Muscle layer of colon (tissue), 2 donors: ENCODE results near the gene MYH11.
A peak's percentile ranks its signal among the peaks of the same experiment; 100 is the strongest.

Source experiments
- H3K27ac ChIP-seq: one replicate; pipeline ENCODE4 v1.7.0; 2013; ENCODE audit warnings: low read depth, mild to moderate bottlenecking, low read length, moderate library complexity
- H3K27me3 ChIP-seq, 2 donors: one replicate each; pipeline ENCODE4 v1.7.0; 2013; ENCODE audit warnings: low read length in 2 of 2, mild to moderate bottlenecking in 2 of 2; ENCODE audit not compliant: insufficient read depth in 2 of 2, control insufficient read depth in 1 of 2
- H3K36me3 ChIP-seq: one replicate; pipeline ENCODE4 v1.7.0; 2013; ENCODE audit warnings: mild to moderate bottlenecking, low read length; ENCODE audit not compliant: insufficient read depth
- H3K4me1 ChIP-seq: one replicate; pipeline ENCODE4 v1.7.0; 2013; ENCODE audit warnings: mild to moderate bottlenecking, low read length; ENCODE audit not compliant: insufficient read depth
- H3K4me3 ChIP-seq, 2 donors: one replicate each; pipeline ENCODE4 v1.7.0; 2013; ENCODE audit warnings: low read length in 2 of 2, low read depth in 1 of 2, mild to moderate bottlenecking in 1 of 2, moderate library complexity in 1 of 2
- H3K9ac ChIP-seq: one replicate; pipeline ENCODE4 v1.7.0; 2013; ENCODE audit warnings: low read length
- H3K9me3 ChIP-seq: one replicate; pipeline ENCODE4 v1.7.0; 2013; ENCODE audit warnings: mild to moderate bottlenecking, low read length
- donor health status: abdominal sarcoma.
- donor health status: Adenocarcinoma of cecum.

Gene MYH11

DNA sequence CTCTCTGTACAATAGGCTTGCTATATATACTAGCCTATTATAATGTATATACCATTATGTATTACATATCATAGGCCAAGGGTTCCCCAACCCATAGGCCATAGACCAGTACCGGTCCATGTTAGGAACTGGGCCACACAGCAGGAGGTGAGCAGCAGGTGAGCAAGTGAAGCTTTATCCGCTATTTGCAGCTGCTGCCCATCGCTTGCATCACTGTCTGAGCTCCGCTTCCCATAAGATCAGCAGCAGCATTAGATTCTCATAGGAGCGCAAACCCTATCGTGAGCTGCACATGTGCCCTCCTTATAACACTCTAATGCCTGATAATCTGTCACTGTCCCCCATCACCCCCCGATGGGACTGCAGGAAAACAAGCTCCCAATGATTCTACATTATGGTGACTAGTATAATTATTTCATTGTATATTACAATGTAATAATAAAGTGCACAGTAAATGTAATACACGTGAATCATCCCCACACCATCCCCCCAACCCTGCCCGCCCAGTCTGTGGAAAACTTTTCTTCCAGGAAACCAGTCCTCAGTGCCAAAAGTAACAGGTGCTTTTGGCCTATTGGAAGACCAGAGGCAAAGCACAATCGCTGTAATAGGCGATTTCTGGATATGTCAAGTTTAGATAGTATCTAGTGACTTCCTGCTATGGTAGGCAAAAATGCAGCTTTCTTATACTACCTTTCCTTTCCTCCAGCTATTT is 84.1 kb downstream of the MYH11 start:
- Histone ChIP-seq H3K4me3 (no peak overlapping the region), H3K9ac (no peak overlapping the region), H3K9me3 (no peaks in the 10 kb centered on the region), H3K27me3 (no peaks in the 10 kb centered on the region), H3K27ac (no peak overlapping the region), H3K36me3 (peaks cover 82% of the 10 kb centered on the region), H3K4me1 (peaks cover 44% of the 10 kb centered on the region)

- H3K27ac ChIP-seq: no peak overlapping the region
- H3K4me3 ChIP-seq: no peak overlapping the region
- no peaks in the 10 kb centered on the region for H3K27me3 ChIP-seq
- peaks cover 81% of the 10 kb centered on the region for H3K36me3 ChIP-seq
- H3K9me3 ChIP-seq: no peaks in the 10 kb centered on the region
- peaks cover 44% of the 10 kb centered on the region for H3K4me1 ChIP-seq
- H3K9ac ChIP-seq: no peak overlapping the region
These were observed 85.1 kb downstream of the MYH11 start for GRCh38 chr16:15771694-15772093.

GRCh38 chr16:15770512-15770911 is 86.3 kb downstream of the MYH11 start:
- H3K4me3 ChIP-seq: no peak overlapping the region
- H3K27me3 ChIP-seq: no peaks in the 10 kb centered on the region
- H3K9ac ChIP-seq: no peak overlapping the region
- peaks cover 81% of the 10 kb centered on the region for H3K36me3 ChIP-seq
- H3K27ac ChIP-seq: peak overlapping the region; percentile 29
- H3K4me1 ChIP-seq: peaks cover 41% of the 10 kb centered on the region
- H3K9me3 ChIP-seq: no peaks in the 10 kb centered on the region

DNA sequence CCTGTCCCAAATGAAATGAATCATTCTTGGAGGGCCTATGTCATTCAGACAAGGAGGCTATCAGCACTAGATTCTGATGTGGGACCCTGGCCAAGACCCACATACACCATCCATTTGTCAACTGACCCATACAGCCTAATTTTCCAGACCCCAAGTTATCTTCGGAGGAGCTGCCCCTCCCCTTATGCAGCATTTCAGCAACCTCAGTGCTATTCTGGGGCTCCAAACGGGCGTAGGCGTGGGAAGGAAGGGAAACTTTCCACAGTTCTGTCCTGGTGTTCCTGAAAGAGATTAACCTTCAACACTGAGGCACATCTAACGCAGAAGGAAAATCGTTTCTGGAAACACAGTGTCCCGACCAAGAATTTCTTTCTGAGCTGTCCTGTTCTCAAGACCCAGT is 86.7 kb downstream of the MYH11 start:
- Histone ChIP-seq H3K27ac (no peak overlapping the region), H3K9ac (no peak overlapping the region), H3K4me1 (peaks cover 42% of the 10 kb centered on the region), H3K4me3 (no peak overlapping the region), H3K9me3 (no peaks in the 10 kb centered on the region), H3K36me3 (peaks cover 81% of the 10 kb centered on the region), H3K27me3 (no peaks in the 10 kb centered on the region)

GRCh38 chr16:15769239-15769638 is 87.6 kb downstream of the MYH11 start:
- Histone ChIP-seq H3K27me3 (no peaks in the 10 kb centered on the region), H3K4me3 (no peak overlapping the region), H3K9me3 (no peaks in the 10 kb centered on the region), H3K4me1 (peaks cover 46% of the 10 kb centered on the region), H3K27ac (no peak overlapping the region), H3K36me3 (peaks cover 84% of the 10 kb centered on the region), H3K9ac (no peak overlapping the region)

GRCh38 chr16:15768201-15768600 is 88.6 kb downstream of the MYH11 start:
- H3K27ac ChIP-seq: no peak overlapping the region
- no peak overlapping the region for H3K4me3 ChIP-seq
- peaks cover 47% of the 10 kb centered on the region for H3K4me1 ChIP-seq
- H3K27me3 ChIP-seq: no peaks in the 10 kb centered on the region
- peaks cover 84% of the 10 kb centered on the region for H3K36me3 ChIP-seq
- H3K9ac ChIP-seq: no peak overlapping the region
- H3K9me3 ChIP-seq: no peaks in the 10 kb centered on the region

GRCh38 chr16:15766918-15767317 is 89.9 kb downstream of the MYH11 start:
- peaks cover 86% of the 10 kb centered on the region for H3K36me3 ChIP-seq
- no peaks in the 10 kb centered on the region for H3K27me3 ChIP-seq
- no peak overlapping the region for H3K4me3 ChIP-seq
- H3K9ac ChIP-seq: no peak overlapping the region
- no peaks in the 10 kb centered on the region for H3K9me3 ChIP-seq
- H3K27ac ChIP-seq: peak overlapping the region; percentile 27
- peaks cover 48% of the 10 kb centered on the region for H3K4me1 ChIP-seq

- H3K27ac ChIP-seq: peak overlapping the region; percentile 64
These were observed 90.9 kb downstream of the MYH11 start for GRCh38 chr16:15765880-15766279.

DNA sequence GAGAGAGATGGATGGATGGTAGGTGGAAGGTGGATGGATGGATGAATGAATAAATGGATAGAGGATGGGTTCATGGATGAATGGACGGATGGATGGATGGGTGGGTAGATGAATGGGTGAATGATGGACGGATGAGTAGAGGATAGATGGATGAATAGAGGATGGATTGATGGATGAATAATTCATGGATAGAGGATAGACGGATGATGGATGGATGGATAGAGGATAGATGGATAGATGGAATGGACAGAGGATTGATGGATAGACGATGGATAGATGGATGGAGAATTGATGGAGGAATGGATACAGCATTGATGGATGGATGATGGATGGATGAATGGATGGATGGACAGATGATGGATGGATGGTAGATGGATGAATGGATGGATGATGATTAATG is 91.7 kb downstream of the MYH11 start:
- Histone ChIP-seq H3K27me3 (no peaks in the 10 kb centered on the region), H3K9me3 (no peaks in the 10 kb centered on the region), H3K4me3 (no peak overlapping the region), H3K36me3 (peaks cover 82% of the 10 kb centered on the region), H3K9ac (no peak overlapping the region), H3K27ac (peak overlapping the region; percentile 64), H3K4me1 (peaks cover 39% of the 10 kb centered on the region)

More at GRCh38 chr16:15765880-15766279, 90.9 kb downstream of the MYH11 start:
- H3K4me3 ChIP-seq: no peak overlapping the region
- no peaks in the 10 kb centered on the region for H3K27me3 ChIP-seq
- no peaks in the 10 kb centered on the region for H3K9me3 ChIP-seq
- H3K36me3 ChIP-seq: peaks cover 83% of the 10 kb centered on the region
- peaks cover 42% of the 10 kb centered on the region for H3K4me1 ChIP-seq
- no peak overlapping the region for H3K9ac ChIP-seq

DNA sequence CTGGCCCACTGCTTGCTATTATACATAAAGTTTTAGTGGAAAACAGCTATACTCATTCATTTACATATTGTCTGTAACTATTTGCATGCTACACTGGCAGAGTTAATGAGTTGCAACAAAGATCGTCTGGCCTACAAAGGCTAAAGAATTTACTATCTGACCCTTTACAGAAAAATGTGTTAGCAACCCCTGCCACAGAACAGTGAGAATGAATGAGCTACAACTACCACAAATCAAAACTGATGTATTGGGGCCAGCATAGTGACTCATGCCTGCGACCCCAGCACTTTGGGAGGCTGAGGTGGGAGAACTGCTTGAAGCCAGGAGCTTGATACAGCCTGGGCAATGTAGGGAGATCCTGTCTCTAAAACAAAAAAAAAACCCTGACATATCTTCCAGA is 92.7 kb downstream of the MYH11 start:
- H3K27ac ChIP-seq: no peak overlapping the region
- H3K9me3 ChIP-seq: no peaks in the 10 kb centered on the region
- H3K4me3 ChIP-seq: no peak overlapping the region
- no peak overlapping the region for H3K9ac ChIP-seq
- no peaks in the 10 kb centered on the region for H3K27me3 ChIP-seq
- H3K36me3 ChIP-seq: peaks cover 83% of the 10 kb centered on the region
- H3K4me1 ChIP-seq: peaks cover 41% of the 10 kb centered on the region

DNA sequence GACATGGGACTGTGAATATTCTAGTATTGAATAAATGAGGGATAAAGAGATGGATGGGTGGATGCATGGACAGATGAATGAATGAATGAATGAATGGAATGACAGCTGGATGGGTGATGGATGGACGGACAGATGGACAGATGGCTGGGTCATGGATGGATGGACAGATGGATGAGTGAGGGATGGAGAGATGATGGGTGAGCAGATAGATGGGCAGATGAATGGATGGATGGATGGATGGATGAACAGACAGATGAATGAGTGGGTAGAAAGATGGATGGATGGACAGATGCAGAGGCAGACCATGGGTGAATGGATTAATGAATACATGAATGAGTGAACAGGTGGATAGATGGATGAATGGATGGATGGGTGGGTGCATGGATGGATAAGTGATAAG is 96.7 kb downstream of the MYH11 start:
- Histone ChIP-seq H3K9ac (no peak overlapping the region), H3K27me3 (no peaks in the 10 kb centered on the region), H3K4me1 (peaks cover 28% of the 10 kb centered on the region), H3K9me3 (no peaks in the 10 kb centered on the region), H3K36me3 (peaks cover 89% of the 10 kb centered on the region), H3K4me3 (no peak overlapping the region), H3K27ac (no peak overlapping the region)

GRCh38 chr16:15759070-15759469 is 97.8 kb downstream of the MYH11 start:
- Histone ChIP-seq H3K27ac (no peak overlapping the region), H3K9ac (no peak overlapping the region), H3K4me1 (peaks cover 18% of the 10 kb centered on the region), H3K9me3 (no peaks in the 10 kb centered on the region), H3K4me3 (no peak overlapping the region), H3K27me3 (no peaks in the 10 kb centered on the region), H3K36me3 (peaks cover 89% of the 10 kb centered on the region)
